Hepatocyte (in vitro differentiated cells): Measurements from ENCODE around the gene DHX57. TPM values are rescaled to one million over a fixed set of nuclear protein-coding genes. Genes with fewer than 3 reads are reported as not detected.
"Not testable (repeated sequence)": the region's sequence is repeated elsewhere in the genome, so short reads cannot be mapped to it uniquely, and the experiment has no call there.

Experiments used
- DNase-seq: peaks from one replicate; pipeline ENCODE4 v3.0.0-alpha.2; 2016; ENCODE audit warnings: low spot score
- H2AFZ ChIP-seq: fragments of 200-600 bp; sonication (generic); 2 replicates; pipeline ENCODE4 v1.6.0; 2016; ENCODE audit warnings: antibody characterized with exemption, mild to moderate bottlenecking
- H3K27ac ChIP-seq: fragments of 200-600 bp; sonication (generic); 2 replicates; pipeline ENCODE4 v1.5.1; 2016; ENCODE audit warnings: mild to moderate bottlenecking
- H3K27me3 ChIP-seq: fragments of 200-600 bp; sonication (generic); 2 replicates; pipeline ENCODE4 v1.6.1; 2016
- H3K36me3 ChIP-seq: fragments of 200-600 bp; sonication (generic); replicated peaks from 2 replicates; pipeline ENCODE4 v1.5.1; 2016; ENCODE audit warnings: low read depth; ENCODE audit not compliant: insufficient read depth
- H3K4me1 ChIP-seq: fragments of 200-600 bp; sonication (generic); 2 replicates; pipeline ENCODE4 v1.5.1; 2016; ENCODE audit warnings: mild to moderate bottlenecking, moderate library complexity; ENCODE audit not compliant: insufficient read depth
- H3K4me2 ChIP-seq: fragments of 200-600 bp; sonication (generic); 2 replicates; pipeline ENCODE4 v1.6.0; 2016
- H3K4me3 ChIP-seq: fragments of 200-600 bp; sonication (generic); 2 replicates; pipeline ENCODE4 v1.5.1; 2016; ENCODE audit warnings: mild to moderate bottlenecking
- H3K79me2 ChIP-seq: fragments of 200-600 bp; sonication (generic); 2 replicates; pipeline ENCODE4 v1.6.0; 2017; ENCODE audit warnings: mild to moderate bottlenecking
- H3K9me2 ChIP-seq: fragments of 200-600 bp; sonication (generic); replicated peaks from 2 replicates; pipeline ENCODE4 v1.6.0; 2017; ENCODE audit warnings: mild to moderate bottlenecking; ENCODE audit not compliant: insufficient read depth
- H3K9me3 ChIP-seq: fragments of 200-600 bp; sonication (generic); 2 replicates; pipeline ENCODE4 v1.5.1; 2016; ENCODE audit warnings: low read depth, mild to moderate bottlenecking
- H4K20me1 ChIP-seq: fragments of 200-600 bp; sonication (generic); 2 replicates; pipeline ENCODE4 v1.6.0; 2016; ENCODE audit warnings: mild to moderate bottlenecking; ENCODE audit not compliant: insufficient read depth, poor library complexity, severe bottlenecking
- EZH2 ChIP-seq: fragments of 200-600 bp; sonication (generic); IDR thresholded peaks from 2 replicates; pipeline ENCODE4 v1.6.1; 2016; ENCODE audit warnings: antibody characterized with exemption, mild to moderate bottlenecking, borderline replicate concordance
- EZH2phosphoT487 ChIP-seq: fragments of 200-600 bp; sonication (generic); IDR thresholded peaks from one replicate; pipeline ENCODE4 v1.6.1; 2018; ENCODE audit warnings: antibody characterized with exemption, mild to moderate bottlenecking, low read depth, moderate library complexity; ENCODE audit not compliant: unreplicated experiment, severe bottlenecking
- WGBS: methylation state at CpG from one replicate; pipeline ENCODE4 v1.1.6; 2016; ENCODE audit warnings: low lambda C conversion rate; ENCODE audit errors: missing lambda C conversion rate; 5-methylcytosine and 5-hydroxymethylcytosine counted together
- polyA plus RNA-seq: library from polyadenylated mRNA; unstranded; fragments of >200 nt; fragmentation: Nextera tagmentation; extraction: Ambion mirVana; gene quantifications from 2 replicates; pipeline ENCODE4 v1.2.1, GENCODE V29; 2016
- total RNA-seq: library from RNA; depleted of rRNA; stranded (reverse); fragments of >200 nt; gene quantifications from 2 replicates; pipeline ENCODE4 v1.2.3, GENCODE V29; 2014
- TF ChIP-seq, protein P1 (sequence below): fragments of 200-600 bp; sonication (generic); IDR thresholded peaks from 2 replicates; pipeline ENCODE4 v1.5.1; 2016; ENCODE audit warnings: antibody characterized with exemption, mild to moderate bottlenecking; ENCODE audit not compliant: poor library complexity

Gene DHX57
- total and polyA plus RNA-seq, 2 experiments from 2014 or later, result 7.0 to 19.4 TPM

DNA sequence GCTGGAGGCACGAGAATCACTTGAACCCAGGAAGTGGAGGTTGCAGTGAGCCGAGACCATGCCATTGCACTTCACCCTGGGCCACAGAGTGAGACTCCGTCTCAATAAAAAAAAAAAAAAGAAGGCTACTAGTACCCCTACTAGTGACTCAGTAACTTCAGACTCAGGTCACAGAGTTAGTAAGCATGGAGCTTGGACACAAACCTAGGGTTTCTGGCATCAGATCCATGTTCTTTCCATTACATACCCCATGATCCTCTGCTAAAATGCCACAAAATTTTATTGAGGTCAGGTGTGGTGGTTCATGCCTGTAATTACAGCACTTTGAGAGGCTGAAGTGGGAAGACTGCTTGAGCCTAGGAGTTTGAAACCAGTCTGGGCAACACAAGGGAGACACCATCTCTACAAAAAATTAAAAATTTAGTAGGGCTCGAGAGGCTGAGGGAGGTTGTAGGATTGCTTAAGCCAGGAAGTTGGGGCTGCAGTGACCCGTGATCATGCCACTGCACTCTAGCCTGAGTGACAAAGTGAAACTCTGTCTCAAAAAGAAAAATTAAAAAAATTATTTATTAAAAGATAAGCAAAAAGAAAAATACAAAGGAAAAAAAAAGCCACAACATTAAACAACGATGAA lies 45.1 kb downstream of the DHX57 start:
- no peak overlapping the region for H3K4me3 ChIP-seq
- H2AFZ ChIP-seq, result no peak overlapping the region
- H4K20me1 ChIP-seq, result no peaks in the 10 kb centered on the region

DNA sequence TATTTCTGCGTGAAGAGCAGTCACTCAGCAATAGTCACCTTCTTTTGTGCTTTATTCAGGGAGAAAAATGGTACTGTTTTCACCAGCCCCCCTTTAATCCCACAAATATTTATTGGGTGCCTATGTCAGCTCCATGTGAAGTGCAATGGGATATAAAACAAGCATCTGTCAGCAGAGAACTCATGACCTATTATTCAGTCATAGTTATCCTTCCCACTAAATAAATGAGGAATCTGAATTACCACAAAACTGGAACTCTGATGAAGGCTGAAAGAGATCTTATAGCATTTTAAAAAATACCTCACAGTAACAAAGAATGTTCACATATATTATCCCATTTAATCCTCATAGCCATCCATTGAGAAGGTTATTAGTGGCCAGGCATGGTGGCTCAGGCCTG lies 45.8 kb downstream of the DHX57 start:
- WGBS, result 85% methylated on average over 1 of the region's 1 CpG
- Histone ChIP-seq H3K36me3 (no peaks in the 10 kb centered on the region), H3K4me3 (no peak overlapping the region), H3K9me3 (no peaks in the 10 kb centered on the region), H3K27ac (no peak overlapping the region), H3K9me2 (no peaks in the 10 kb centered on the region), H3K79me2 (no peaks in the 10 kb centered on the region), H3K4me2 (no peak overlapping the region), H4K20me1 (no peaks in the 10 kb centered on the region), H3K4me1 (no peaks in the 10 kb centered on the region), H2AFZ (no peak overlapping the region), H3K27me3 (no peaks in the 10 kb centered on the region)
- DNase-seq, result no peak
- TF ChIP-seq EZH2phosphoT487 (no peak), EZH2 (no peak)
- TF ChIP-seq, protein P1, sequence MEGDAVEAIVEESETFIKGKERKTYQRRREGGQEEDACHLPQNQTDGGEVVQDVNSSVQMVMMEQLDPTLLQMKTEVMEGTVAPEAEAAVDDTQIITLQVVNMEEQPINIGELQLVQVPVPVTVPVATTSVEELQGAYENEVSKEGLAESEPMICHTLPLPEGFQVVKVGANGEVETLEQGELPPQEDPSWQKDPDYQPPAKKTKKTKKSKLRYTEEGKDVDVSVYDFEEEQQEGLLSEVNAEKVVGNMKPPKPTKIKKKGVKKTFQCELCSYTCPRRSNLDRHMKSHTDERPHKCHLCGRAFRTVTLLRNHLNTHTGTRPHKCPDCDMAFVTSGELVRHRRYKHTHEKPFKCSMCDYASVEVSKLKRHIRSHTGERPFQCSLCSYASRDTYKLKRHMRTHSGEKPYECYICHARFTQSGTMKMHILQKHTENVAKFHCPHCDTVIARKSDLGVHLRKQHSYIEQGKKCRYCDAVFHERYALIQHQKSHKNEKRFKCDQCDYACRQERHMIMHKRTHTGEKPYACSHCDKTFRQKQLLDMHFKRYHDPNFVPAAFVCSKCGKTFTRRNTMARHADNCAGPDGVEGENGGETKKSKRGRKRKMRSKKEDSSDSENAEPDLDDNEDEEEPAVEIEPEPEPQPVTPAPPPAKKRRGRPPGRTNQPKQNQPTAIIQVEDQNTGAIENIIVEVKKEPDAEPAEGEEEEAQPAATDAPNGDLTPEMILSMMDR, result no peak

More for the DNA sequence above, 45.1 kb downstream of the DHX57 start:
- H3K9me2 ChIP-seq, result no peaks in the 10 kb centered on the region
- WGBS, result 94% methylated on average over 6 of the region's 6 CpGs
- DNase-seq, result no peak
- TF ChIP-seq EZH2, result no peak
- TF ChIP-seq, protein P1, result no peak
- no peak for TF ChIP-seq EZH2phosphoT487
- H3K27ac ChIP-seq, result no peak overlapping the region
- no peaks in the 10 kb centered on the region for H3K4me1 ChIP-seq
- no peaks in the 10 kb centered on the region for H3K79me2 ChIP-seq
- no peak overlapping the region for H3K4me2 ChIP-seq
- no peaks in the 10 kb centered on the region for H3K36me3 ChIP-seq
- H3K27me3 ChIP-seq, result no peaks in the 10 kb centered on the region
- no peaks in the 10 kb centered on the region for H3K9me3 ChIP-seq

DNA sequence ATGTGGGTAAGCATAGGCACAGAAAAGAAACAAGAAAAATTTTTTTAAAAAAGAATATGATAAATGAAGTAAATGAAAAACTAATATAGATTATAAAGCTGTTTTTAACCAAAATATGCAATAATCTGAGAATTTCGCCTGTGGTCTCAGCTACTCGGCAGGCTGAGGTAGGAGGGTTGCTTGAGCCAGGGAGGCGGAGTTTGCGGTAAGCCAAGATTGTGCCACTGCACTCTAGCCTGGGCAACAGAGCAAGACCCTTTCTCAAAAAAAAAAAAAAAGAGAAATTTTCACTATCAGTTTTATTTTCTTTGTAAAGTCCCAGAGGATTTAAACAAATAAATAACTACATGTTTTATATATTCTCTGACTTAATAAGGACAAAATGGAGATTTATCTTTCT lies 47.3 kb downstream of the DHX57 start:
- no peak for DNase-seq
- TF ChIP-seq, protein P1, result no peak
- TF ChIP-seq EZH2 (no peak), EZH2phosphoT487 (no peak)
- H3K27ac ChIP-seq, result no peak overlapping the region
- H3K9me2 ChIP-seq, result no peaks in the 10 kb centered on the region
- H3K9me3 ChIP-seq, result no peaks in the 10 kb centered on the region
- H4K20me1 ChIP-seq, result no peaks in the 10 kb centered on the region
- H3K27me3 ChIP-seq, result no peaks in the 10 kb centered on the region
- H3K4me1 ChIP-seq, result no peaks in the 10 kb centered on the region
- H3K79me2 ChIP-seq, result no peaks in the 10 kb centered on the region
- H3K4me2 ChIP-seq, result no peak overlapping the region
- H3K36me3 ChIP-seq, result no peaks in the 10 kb centered on the region
- H3K4me3 ChIP-seq, result no peak overlapping the region
- H2AFZ ChIP-seq, result no peak overlapping the region
- WGBS, result over 99% methylated on average over 4 of the region's 4 CpGs

DNA sequence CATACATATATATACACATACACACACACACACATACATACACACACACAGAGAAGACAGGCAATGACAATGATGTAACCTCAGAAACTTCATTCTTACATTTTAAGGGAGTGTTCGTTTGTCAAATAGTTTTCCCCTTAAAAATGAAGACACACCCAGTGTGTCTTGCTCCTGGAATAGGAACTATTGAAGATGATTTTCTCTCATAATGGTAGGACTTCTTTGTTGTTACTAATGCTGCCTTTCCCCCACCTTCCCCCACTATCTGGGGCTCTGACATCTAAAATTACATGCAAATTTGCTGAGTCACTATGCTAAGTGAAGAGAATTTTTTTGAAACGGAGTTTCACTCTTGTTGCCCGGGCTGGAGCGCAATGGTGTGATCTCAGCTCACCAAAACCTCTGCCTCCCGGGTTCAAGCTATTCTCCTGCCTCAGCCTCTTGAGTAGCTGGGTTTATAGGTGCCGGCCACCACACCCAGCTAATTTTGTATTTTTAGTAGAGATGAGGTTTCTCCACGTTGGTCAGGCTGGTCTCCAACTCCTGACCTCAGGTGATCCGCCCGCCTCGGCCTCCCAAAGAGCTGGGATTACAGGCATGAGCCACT lies 48.1 kb downstream of the DHX57 start:
- not testable (repeated sequence) for H3K36me3 ChIP-seq, H4K20me1 ChIP-seq, H3K27me3 ChIP-seq, H3K79me2 ChIP-seq, H3K4me3 ChIP-seq, H3K27ac ChIP-seq, DNase-seq, H3K9me2 ChIP-seq, H3K4me2 ChIP-seq, H3K9me3 ChIP-seq, H2AFZ ChIP-seq, H3K4me1 ChIP-seq
- WGBS, result 86% methylated on average over 10 of the region's 10 CpGs
